ENCODE results near the gene ZFP91.

Gene ZFP91

DNA sequence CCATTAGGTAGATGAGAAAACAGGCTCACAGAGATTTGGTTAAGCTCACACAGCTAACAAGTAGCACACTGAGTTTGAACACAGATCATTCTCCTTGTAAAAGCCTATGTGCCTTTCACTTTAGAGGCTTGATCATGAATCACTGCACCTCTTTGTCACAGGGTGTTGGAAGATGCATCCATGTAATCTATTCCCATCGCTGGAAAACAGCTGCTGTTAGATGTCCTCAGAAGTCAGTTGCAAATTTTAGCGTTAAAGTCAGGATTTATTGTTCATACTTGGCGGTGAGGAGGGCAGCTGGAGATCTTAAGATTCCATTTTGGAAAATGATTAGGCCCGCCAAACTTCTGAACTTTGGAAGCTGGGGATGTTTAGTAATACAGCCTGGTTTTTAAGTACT is 46.2 kb downstream of the ZFP91 start:
- TF ChIP-seq, protein P1, sequence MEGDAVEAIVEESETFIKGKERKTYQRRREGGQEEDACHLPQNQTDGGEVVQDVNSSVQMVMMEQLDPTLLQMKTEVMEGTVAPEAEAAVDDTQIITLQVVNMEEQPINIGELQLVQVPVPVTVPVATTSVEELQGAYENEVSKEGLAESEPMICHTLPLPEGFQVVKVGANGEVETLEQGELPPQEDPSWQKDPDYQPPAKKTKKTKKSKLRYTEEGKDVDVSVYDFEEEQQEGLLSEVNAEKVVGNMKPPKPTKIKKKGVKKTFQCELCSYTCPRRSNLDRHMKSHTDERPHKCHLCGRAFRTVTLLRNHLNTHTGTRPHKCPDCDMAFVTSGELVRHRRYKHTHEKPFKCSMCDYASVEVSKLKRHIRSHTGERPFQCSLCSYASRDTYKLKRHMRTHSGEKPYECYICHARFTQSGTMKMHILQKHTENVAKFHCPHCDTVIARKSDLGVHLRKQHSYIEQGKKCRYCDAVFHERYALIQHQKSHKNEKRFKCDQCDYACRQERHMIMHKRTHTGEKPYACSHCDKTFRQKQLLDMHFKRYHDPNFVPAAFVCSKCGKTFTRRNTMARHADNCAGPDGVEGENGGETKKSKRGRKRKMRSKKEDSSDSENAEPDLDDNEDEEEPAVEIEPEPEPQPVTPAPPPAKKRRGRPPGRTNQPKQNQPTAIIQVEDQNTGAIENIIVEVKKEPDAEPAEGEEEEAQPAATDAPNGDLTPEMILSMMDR (IDR thresholded peaks at IDR 0.05) = no peak

DNA sequence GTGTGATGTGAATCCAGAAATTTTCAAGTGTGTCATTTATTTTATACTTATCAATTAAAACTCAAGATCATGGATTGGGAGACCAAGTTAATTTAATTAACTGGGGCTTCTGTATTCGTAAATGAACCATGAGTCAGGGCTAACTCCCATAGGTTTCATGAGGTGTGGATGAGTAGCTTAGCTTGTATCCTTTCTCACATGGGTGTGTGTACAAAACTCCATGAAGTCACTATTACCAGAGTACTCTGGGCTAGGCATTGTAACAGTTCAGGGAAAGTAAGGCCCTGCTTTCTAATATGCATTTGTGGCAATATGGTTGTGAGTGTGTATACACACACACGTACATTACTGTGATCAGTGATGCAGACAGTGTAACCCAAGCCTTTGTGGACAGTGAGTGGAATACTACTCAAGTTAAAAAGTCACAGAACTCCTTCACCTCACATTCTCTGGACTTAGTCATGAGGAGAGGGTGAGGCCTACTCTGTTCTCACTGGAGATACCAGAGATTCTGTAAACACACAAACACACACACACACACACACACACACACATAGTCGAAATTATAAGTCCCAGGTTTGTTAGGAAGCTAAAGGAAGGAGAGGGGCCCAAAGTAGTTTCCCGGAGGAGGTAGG is 47.1 kb downstream of the ZFP91 start:
- TF ChIP-seq, protein P1 (IDR thresholded peaks at IDR 0.05) = no peak

DNA sequence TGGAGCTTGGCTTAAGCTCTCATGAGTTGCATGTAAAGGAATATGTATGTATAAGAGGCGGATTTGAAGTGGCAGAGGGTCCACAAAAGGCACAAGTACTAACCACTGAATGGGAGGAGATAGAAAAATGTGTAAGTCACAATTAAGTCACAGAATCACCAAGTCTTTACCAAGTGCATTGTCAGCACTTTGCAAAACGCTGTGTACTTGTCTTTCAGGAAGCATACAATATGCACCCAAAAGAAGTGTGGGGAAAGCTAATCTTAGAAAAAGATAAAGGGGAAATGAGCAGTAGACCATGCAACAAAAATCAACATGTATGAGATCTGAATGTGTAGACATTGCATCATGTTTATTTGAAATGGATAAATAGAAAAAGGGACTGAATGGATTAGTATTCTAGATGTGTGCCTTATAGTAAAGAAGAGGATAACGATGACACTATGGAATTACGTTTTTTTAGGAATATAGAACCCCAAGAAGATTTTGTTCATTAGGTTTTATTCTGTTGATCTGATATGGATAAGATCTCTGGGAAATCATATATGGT is 48.1 kb downstream of the ZFP91 start:
- TF ChIP-seq, protein P1 (IDR thresholded peaks at IDR 0.05) = no peak

DNA sequence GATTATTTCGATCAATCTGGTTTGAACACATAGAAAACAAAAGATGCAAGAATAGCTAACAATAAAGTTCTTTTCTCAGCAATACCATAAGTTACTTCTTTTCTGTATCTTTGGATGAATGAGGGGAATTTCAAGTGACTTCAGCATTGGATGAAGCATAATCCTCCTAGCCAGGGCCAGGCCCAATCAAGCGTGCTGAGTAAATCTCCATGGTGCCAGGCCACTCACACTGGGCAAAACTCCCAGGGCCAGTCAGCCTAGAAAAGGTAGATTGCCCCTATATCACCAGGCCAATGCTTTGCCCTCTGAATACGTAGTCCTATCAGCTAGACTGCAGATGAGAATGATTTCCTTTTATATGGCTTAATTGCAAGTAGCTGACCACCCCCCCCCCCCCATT is 49.6 kb downstream of the ZFP91 start:
- TF ChIP-seq, protein P1 (IDR thresholded peaks at IDR 0.05) = no peak

DNA sequence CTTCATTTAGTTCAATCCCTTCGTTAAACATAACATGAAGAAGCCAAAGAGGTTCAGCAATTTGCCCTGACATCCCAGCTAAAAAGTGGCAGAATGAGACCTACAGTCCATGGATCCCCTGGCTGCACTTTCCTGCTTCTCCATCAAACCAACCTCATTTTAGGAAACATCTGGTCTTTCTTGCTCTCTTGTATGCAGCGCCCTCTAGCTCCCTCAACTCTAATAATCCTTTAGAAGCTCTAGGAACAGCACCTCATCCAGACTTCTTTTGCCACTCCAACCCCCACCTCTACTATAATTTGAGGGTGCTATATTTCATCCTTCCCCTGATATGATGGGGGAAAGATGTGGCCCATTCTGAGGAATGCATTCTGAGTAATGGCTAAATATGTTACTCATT is 51.0 kb downstream of the ZFP91 start:
- TF ChIP-seq, protein P1 (IDR thresholded peaks at IDR 0.05) = peak; percentile 59

DNA sequence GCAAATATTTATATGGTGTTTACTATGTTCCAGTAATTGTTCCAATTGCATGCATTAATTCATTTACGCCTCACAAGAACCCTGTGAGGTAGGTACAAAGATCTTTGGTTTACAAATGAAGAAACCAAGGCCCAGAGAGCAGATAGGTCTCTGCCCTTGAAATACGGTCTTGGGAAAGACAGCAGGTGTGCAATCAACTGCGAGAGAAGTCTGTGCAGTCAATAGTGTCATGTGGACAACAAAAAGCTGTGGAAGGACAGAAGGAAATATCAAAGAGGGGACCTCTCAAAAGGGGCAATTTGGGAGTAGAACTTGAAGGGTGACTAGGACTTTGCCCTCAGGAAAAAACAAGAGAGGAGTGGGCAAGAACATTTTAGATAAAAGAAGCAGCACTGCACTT is 52.5 kb downstream of the ZFP91 start:
- TF ChIP-seq, protein P1 (IDR thresholded peaks at IDR 0.05) = no peak

DNA sequence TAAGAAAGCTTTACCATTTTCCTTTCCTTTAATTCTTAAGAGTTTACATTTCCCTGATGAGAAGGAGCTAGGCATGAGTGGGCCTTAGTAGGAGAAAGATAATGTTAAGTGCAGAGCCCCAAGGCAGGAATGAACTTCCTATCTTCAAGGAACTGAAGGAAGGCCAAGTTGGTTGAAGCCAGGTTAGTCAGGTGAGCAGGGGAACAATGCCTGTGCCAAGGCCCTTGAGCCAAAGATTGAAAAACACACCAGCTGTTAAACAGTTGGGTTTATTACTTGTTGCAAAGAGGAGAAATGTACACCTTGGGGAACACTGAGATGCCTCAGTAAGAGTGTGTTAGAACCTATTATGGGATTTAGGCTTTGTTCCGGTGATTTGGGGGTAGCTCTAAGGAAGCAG is 53.6 kb downstream of the ZFP91 start:
- TF ChIP-seq, protein P1 (IDR thresholded peaks at IDR 0.05) = no peak

DNA sequence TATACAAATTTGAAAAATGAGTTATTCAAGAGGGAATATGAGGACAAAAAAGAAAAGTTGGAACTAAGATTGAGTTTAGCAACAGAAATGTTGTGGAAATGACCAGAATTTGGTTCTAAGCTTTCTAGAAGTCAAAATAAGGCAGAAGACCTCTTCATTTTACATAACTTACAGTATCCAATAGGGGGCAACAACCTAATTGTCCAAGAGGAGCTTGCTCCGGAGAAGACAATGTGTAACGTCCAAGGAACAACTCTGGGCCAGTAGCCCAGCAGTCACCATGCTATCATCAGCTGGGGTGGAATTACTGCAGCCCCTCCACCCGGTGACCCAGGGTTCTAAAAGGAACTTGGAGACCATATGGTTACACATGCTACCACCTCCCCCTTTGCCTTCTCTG is 57.7 kb downstream of the ZFP91 start:
- TF ChIP-seq, protein P1 (IDR thresholded peaks at IDR 0.05) = no peak
